Measurements from ENCODE around the gene ERC1. TPM values are rescaled to one million over a fixed set of nuclear protein-coding genes. Genes with fewer than 3 reads are reported as not detected.
A peak's percentile ranks its signal among the peaks of the same experiment; 100 is the strongest.

ERC1 gene
- total RNA-seq = 10 to 100 TPM; 40.3 to 43.0 TPM

DNA sequence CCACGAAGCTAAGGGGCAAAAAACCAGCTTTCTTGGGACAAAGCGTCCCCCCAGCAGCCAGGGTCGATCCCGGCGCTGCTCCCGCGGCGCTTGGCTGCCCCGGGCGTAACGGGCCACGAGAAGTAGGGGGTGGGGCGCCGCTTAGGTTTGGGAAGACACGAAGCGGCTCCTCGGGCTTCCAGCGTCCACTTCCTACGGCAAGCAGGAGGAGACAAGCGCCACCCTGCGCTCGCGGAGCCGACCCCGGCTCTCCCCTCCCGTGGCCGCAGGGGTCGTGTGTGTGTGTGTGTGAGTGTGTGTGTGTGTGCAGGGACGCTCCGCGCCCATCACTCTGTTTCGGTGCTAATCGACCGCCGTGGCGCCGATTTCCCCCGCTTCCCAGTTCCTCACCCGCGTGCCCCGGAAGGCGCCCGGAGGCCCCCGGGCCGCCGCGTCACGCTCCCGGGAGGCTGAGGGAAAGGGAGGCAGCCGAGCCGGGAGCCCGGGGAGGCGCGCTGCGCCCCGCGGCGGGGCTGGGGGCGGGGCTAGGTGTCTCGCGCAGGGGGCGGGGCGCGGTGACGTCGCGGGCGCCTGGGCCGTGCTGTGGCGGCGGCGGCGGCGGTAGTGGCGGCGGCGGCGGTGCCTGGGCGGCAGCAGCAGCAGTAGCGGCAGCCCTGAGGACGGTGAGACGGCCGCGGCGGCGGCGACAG is at the start of gene ERC1:
ERC1 (plus strand) TSS at position 563 of the 689 bp plus-strand sequence. CDS start 36,681 bp downstream, outside the sequence.
- peaks cover 0 to 39% of the 10 kb centered on the region in 2 donors for H3K4me1 ChIP-seq
- peak; percentile 85 for DNase-seq (ENCODE audit: low spot score)
- H3K36me3 ChIP-seq = no peaks in the 10 kb centered on the region

DNA sequence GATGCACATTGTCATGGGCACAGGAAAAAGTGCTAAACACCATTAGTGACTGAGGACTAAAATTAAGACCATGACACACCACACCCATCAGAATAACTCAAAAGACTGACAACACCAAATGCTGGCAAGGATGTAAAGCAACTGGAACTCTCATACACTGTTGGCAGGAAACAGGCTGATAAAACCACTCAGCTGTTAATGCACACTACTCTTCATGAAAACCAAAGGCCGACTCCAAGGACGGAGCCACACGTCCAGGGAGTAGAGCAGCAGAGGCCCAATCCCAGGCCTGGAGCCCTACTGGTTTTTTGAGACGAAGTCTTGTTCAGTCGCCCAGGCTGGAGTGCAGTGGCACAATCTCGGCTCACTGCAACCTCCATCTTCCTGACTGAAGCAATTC is 48.0 kb upstream of the ERC1 start:
- TF ChIP-seq, protein P1, sequence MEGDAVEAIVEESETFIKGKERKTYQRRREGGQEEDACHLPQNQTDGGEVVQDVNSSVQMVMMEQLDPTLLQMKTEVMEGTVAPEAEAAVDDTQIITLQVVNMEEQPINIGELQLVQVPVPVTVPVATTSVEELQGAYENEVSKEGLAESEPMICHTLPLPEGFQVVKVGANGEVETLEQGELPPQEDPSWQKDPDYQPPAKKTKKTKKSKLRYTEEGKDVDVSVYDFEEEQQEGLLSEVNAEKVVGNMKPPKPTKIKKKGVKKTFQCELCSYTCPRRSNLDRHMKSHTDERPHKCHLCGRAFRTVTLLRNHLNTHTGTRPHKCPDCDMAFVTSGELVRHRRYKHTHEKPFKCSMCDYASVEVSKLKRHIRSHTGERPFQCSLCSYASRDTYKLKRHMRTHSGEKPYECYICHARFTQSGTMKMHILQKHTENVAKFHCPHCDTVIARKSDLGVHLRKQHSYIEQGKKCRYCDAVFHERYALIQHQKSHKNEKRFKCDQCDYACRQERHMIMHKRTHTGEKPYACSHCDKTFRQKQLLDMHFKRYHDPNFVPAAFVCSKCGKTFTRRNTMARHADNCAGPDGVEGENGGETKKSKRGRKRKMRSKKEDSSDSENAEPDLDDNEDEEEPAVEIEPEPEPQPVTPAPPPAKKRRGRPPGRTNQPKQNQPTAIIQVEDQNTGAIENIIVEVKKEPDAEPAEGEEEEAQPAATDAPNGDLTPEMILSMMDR (IDR thresholded peaks at IDR 0.05) = no peak
- no peaks in the 10 kb centered on the region for H3K27me3 ChIP-seq
- DNase-seq (ENCODE audit: low spot score) = no peak
- H3K27ac ChIP-seq = peak overlapping the region; percentile 11 to 68
- no peaks in the 10 kb centered on the region for H3K9me3 ChIP-seq
- peaks cover 6% of the 10 kb centered on the region for H3K36me3 ChIP-seq
- no peak overlapping the region for H3K4me3 ChIP-seq
- peaks cover 0 to 6% of the 10 kb centered on the region in 2 donors for H3K4me1 ChIP-seq

More for the DNA sequence above, at the start of gene ERC1:
- TF ChIP-seq, protein P1 (IDR thresholded peaks at IDR 0.05) = peak in 1 of 2 donors; percentile 31
- Histone ChIP-seq H3K4me3 (peak within 1 kb of the TSS; percentile 89 to 97), H3K27me3 (no peaks in the 10 kb centered on the region), H3K27ac (peak within 1 kb of the TSS; percentile 95 to 99), H3K9me3 (no peaks in the 10 kb centered on the region)

DNA sequence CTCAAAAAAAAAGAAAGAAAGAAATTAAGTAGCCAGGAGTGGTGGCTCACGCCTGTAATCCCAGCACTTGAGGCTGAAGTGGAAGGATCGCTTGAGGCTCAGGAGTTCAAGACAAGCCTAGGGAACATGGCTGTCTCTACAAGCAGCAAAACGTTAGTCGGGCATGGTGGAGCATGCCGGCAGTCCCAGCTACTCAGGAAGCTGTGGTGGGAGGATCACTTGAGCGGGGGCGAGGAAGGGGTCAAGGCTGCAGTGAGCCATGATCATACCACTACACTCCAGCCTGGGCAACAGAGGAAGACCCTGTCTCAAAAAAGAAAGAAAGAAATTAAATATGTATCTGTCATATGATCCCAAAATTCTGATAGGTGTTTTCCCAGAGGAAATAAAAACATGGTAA is 46.8 kb upstream of the ERC1 start:
- TF ChIP-seq, protein P1 (IDR thresholded peaks at IDR 0.05) = no peak
- H3K27ac ChIP-seq = no peak overlapping the region
- no peak for DNase-seq (ENCODE audit: low spot score)
- H3K9me3 ChIP-seq = no peaks in the 10 kb centered on the region
- peaks cover 0 to 15% of the 10 kb centered on the region in 2 donors for H3K4me1 ChIP-seq
- H3K4me3 ChIP-seq = no peak overlapping the region
- peaks cover 6% of the 10 kb centered on the region for H3K36me3 ChIP-seq
- no peaks in the 10 kb centered on the region for H3K27me3 ChIP-seq

DNA sequence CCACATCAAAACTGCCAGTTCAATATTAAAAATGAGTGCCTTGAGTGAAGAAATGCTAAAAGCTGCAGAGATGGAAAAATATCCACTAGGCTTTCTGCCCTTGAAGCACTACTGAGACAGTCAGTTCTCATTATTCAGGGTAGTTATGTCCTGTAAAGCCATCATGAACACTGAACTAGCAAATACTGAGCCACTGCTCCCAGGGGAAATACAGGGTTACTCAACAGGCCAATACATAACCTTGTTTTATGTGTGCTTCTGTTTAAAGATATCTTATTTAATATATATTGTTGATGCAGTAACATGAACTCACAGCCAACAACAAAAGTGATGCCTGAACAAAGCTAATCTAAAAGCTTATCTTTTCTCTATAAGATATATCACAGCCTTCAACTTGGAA is 44.8 kb upstream of the ERC1 start:
- Histone ChIP-seq H3K27ac (peak overlapping the region in 1 of 2 donors; percentile 28), H3K4me3 (no peak overlapping the region), H3K9me3 (no peaks in the 10 kb centered on the region), H3K27me3 (no peaks in the 10 kb centered on the region), H3K4me1 (peaks cover 0 to 15% of the 10 kb centered on the region in 2 donors), H3K36me3 (peaks cover 6% of the 10 kb centered on the region)
- TF ChIP-seq, protein P1 (IDR thresholded peaks at IDR 0.05) = no peak
- DNase-seq (ENCODE audit: low spot score) = no peak

DNA sequence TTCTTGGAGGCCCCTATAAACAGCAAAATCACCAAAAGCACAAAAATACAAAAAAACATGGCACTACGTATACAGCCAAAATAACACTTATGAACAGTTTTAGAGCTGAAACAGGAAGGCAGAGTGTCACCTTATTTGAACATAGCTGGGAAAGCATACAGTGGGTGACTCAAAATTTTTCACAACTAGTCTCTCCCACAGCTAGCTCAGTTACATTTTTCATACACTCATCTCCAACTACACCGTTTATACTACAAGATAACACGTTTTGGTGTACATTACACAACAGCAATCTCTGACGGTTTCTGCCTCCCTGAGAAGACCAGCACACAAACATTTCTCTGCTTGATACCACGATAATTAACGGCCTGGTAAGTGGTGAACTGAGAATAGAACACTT is 44.4 kb upstream of the ERC1 start:
- DNase-seq (ENCODE audit: low spot score) = no peak
- Histone ChIP-seq H3K4me3 (no peak overlapping the region), H3K4me1 (peaks cover 0 to 15% of the 10 kb centered on the region in 2 donors), H3K9me3 (no peaks in the 10 kb centered on the region), H3K27ac (peak overlapping the region in 1 of 2 donors; percentile 28), H3K36me3 (peaks cover 6% of the 10 kb centered on the region), H3K27me3 (no peaks in the 10 kb centered on the region)
- TF ChIP-seq, protein P1 (IDR thresholded peaks at IDR 0.05) = no peak

Measured in right atrium auricular region (tissue), 2 donors.